Mesothelial cell of epicardium (in vitro differentiated cells): ENCODE measurements around the gene GTF3C5. TPM values are rescaled to one million over a fixed set of nuclear protein-coding genes. Genes with fewer than 3 reads are reported as not detected.

Source experiments
- DNase-seq, 2 experiments: peaks; one replicate each; pipeline ENCODE4 v3.0.0; 2021; ENCODE audit warnings: low spot score in 2 of 2; ENCODE audit not compliant: unreplicated experiment in 2 of 2
- H3K27ac Mint-ChIP-seq: 2 replicates; pipeline ENCODE4 v1.8.0; 2021; ENCODE audit warnings: mixed read lengths
- H3K27me3 Mint-ChIP-seq: 2 replicates; pipeline ENCODE4 v1.8.0; 2021; ENCODE audit warnings: low read depth, mixed read lengths
- H3K36me3 Mint-ChIP-seq: 2 replicates; pipeline ENCODE4 v1.8.0; 2021; ENCODE audit warnings: mixed read lengths
- H3K4me1 Mint-ChIP-seq: 2 replicates; pipeline ENCODE4 v1.8.0; 2021; ENCODE audit warnings: mixed read lengths
- H3K4me3 Mint-ChIP-seq: 2 replicates; pipeline ENCODE4 v1.8.0; 2021; ENCODE audit warnings: mild to moderate bottlenecking, moderate library complexity, mixed read lengths
- H3K9me3 Mint-ChIP-seq: 2 replicates; pipeline ENCODE4 v1.8.0; 2021; ENCODE audit warnings: mixed read lengths
- CTCF ChIP-seq: fragments of 200-600 bp; sonication (generic); IDR thresholded peaks from one replicate; pipeline ENCODE4 v1.5.0; 2021; ENCODE audit warnings: antibody characterized with exemption; ENCODE audit not compliant: unreplicated experiment
- total RNA-seq: library from RNA; stranded (reverse); gene quantifications from 3 replicates; pipeline ENCODE4 v1.2.1, GENCODE V29; 2021

The GTF3C5 gene, protein sequence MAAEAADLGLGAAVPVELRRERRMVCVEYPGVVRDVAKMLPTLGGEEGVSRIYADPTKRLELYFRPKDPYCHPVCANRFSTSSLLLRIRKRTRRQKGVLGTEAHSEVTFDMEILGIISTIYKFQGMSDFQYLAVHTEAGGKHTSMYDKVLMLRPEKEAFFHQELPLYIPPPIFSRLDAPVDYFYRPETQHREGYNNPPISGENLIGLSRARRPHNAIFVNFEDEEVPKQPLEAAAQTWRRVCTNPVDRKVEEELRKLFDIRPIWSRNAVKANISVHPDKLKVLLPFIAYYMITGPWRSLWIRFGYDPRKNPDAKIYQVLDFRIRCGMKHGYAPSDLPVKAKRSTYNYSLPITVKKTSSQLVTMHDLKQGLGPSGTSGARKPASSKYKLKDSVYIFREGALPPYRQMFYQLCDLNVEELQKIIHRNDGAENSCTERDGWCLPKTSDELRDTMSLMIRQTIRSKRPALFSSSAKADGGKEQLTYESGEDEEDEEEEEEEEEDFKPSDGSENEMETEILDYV
- 80.0 to 85.3 TPM (median 80.2 TPM) in 3 replicates for total RNA-seq

GRCh38 chr9:133030317-133031129 lies at the start of gene GTF3C5:
Gene GTF3C5, plus strand, starts transcription at chr9:133030997. Its CDS starts 15 bp downstream, at chr9:133031012.
- no peaks in the 10 kb centered on the region for H3K9me3 Mint-ChIP-seq
- peaks cover 25% of the 10 kb centered on the region for H3K4me1 Mint-ChIP-seq
- peak within 1 kb of the TSS; percentile 98 for H3K4me3 Mint-ChIP-seq
- peaks cover 12% of the 10 kb centered on the region for H3K27me3 Mint-ChIP-seq
- H3K27ac Mint-ChIP-seq = peak within 1 kb of the TSS; percentile 99
- peaks cover 14% of the 10 kb centered on the region for H3K36me3 Mint-ChIP-seq
- DNase-seq = peak; percentile 85 to 89
- TF ChIP-seq CTCF = no peak

DNA sequence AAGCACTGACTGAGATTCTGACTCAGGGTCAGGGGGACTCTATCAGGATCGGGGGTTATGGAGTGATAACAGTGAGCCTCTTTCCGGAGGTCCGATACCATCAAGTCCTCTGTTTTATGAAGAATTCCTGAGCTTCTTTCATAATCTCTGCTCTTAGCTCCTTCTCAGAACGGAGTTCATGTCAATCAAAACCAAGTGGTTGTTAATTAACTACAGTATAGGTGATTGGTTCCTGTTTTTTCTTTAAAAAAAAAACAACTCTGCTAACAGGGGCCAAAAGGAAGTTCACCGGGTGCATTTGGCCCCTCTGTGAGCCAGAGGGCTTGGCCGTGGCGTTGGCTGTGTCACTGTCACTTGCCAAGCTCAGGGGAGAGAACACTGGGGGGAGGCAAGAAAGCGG lies 48.3 kb upstream of the GTF3C5 start:
- H3K4me3 Mint-ChIP-seq = no peak overlapping the region
- H3K27me3 Mint-ChIP-seq = peaks cover 58% of the 10 kb centered on the region
- H3K36me3 Mint-ChIP-seq = no peaks in the 10 kb centered on the region
- no peak for DNase-seq
- no peak for TF ChIP-seq CTCF
- no peaks in the 10 kb centered on the region for H3K9me3 Mint-ChIP-seq
- no peaks in the 10 kb centered on the region for H3K4me1 Mint-ChIP-seq
- H3K27ac Mint-ChIP-seq = no peak overlapping the region

GRCh38 chr9:132983491-132984201 lies 47.2 kb upstream of the GTF3C5 start:
- H3K36me3 Mint-ChIP-seq = no peaks in the 10 kb centered on the region
- TF ChIP-seq CTCF = no peak
- no peak overlapping the region for H3K27ac Mint-ChIP-seq
- peaks cover 47% of the 10 kb centered on the region for H3K27me3 Mint-ChIP-seq
- H3K4me3 Mint-ChIP-seq = no peak overlapping the region
- H3K4me1 Mint-ChIP-seq = no peaks in the 10 kb centered on the region
- no peaks in the 10 kb centered on the region for H3K9me3 Mint-ChIP-seq
- DNase-seq = no peak

GRCh38 chr9:132984202-132985070 lies 46.4 kb upstream of the GTF3C5 start:
- peaks cover 41% of the 10 kb centered on the region for H3K27me3 Mint-ChIP-seq
- H3K4me1 Mint-ChIP-seq = no peaks in the 10 kb centered on the region
- TF ChIP-seq CTCF = no peak
- no peak for DNase-seq
- H3K27ac Mint-ChIP-seq = no peak overlapping the region
- no peak overlapping the region for H3K4me3 Mint-ChIP-seq
- H3K36me3 Mint-ChIP-seq = no peaks in the 10 kb centered on the region
- H3K9me3 Mint-ChIP-seq = no peaks in the 10 kb centered on the region

DNA sequence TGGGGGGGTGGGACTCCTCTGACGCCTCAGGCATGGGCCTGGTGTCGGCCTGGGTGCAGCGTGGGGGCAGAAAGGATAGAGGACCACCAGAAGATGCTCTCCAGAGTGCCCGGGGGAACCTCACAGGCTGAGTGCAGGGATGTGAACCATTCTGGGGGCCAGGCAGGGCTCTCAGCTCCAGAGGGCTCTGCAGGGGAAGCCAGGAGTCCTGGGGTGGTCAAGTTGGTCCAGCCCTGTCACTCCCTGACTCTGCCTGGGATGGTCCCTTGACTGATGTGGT lies 45.8 kb upstream of the GTF3C5 start:
- Mint-ChIP-seq H3K27ac (no peak overlapping the region), H3K36me3 (no peaks in the 10 kb centered on the region), H3K4me3 (no peak overlapping the region), H3K9me3 (no peaks in the 10 kb centered on the region), H3K4me1 (no peaks in the 10 kb centered on the region), H3K27me3 (peaks cover 36% of the 10 kb centered on the region)
- no peak for TF ChIP-seq CTCF
- no peak for DNase-seq
